Left ventricle myocardium inferior (tissue), 1 donor: ENCODE data around the gene SATB2. TPM values are rescaled to one million over a fixed set of nuclear protein-coding genes. Genes with fewer than 3 reads are reported as not detected.

Experiments
- DNase-seq: peaks from one replicate; pipeline ENCODE4 v3.0.0-alpha.2; 2020
- H3K27ac ChIP-seq: fragments of 200-600 bp; replicated peaks from 2 replicates; pipeline ENCODE4 v1.8.0; 2021
- H3K27me3 ChIP-seq: fragments of 200-600 bp; 2 replicates; pipeline ENCODE4 v1.8.0; 2021; ENCODE audit warnings: low read depth
- H3K36me3 ChIP-seq: fragments of 200-600 bp; 2 replicates; pipeline ENCODE4 v1.8.0; 2021
- H3K4me1 ChIP-seq: fragments of 200-600 bp; 2 replicates; pipeline ENCODE4 v1.8.0; 2021
- H3K4me3 ChIP-seq: fragments of 200-600 bp; 2 replicates; pipeline ENCODE4 v1.8.0; 2021; ENCODE audit warnings: mild to moderate bottlenecking, moderate library complexity
- H3K9me3 ChIP-seq: fragments of 200-600 bp; replicated peaks from 2 replicates; pipeline ENCODE4 v1.8.0; 2021
- CTCF ChIP-seq: fragments of 200-600 bp; IDR thresholded peaks from 2 replicates; pipeline ENCODE4 v1.8.0; 2021; ENCODE audit warnings: antibody characterized with exemption, mild to moderate bottlenecking, borderline replicate concordance
- intact Hi-C: fragments of 100-400 bp; cut with micrococcal nuclease; formaldehyde crosslinking; loops from one replicate; pipeline ENCODE4 v1.11.0; 2022
- total RNA-seq: library from RNA; stranded (reverse); fragmentation: NEBNext Ultra II Directional; extraction: Animal tissue kit (Norgen Biotek cat#: 25700); gene quantifications from one replicate; pipeline ENCODE4 v1.2.1, GENCODE V29; 2021
- donor health status: DM: no; HTN: yes; CAD: no; lungs with severe emphysema.

The SATB2 gene
- total RNA-seq, 1 donor from 2014 or later = 1.1 TPM

DNA sequence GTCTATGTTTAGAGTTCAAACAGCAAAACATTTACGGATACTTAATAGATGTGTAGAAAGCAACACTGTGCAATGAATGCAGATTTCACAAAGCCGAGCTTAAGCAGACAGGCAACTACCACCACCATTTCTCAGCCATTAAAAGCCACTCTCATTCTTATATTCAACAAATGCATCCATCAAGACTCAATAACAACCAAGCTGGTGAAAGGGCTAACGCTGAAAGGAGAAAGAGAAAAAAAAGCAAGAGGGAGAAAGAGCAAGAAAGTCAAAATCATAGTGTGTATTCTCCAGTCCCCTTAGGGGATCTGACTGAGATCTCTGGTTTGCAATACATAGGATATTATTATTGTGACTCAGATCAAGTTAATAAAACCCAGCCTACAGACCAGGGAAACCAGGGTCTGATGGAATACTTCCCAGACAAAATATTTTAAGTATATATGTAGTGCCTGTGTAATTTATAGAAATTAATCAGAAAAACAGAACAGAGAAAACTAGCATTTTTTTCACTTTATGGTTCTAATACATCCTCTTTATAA is 14.1 kb downstream of the SATB2 start:
- H3K27ac ChIP-seq = no peak overlapping the region
- no peaks in the 10 kb centered on the region for H3K36me3 ChIP-seq
- no peak for DNase-seq
- no peaks in the 10 kb centered on the region for H3K9me3 ChIP-seq
- no peaks in the 10 kb centered on the region for H3K4me1 ChIP-seq
- no peak for TF ChIP-seq CTCF
- intact Hi-C loops = no loop called here
- H3K4me3 ChIP-seq = no peak overlapping the region
- H3K27me3 ChIP-seq = peaks cover 36% of the 10 kb centered on the region

- Histone ChIP-seq H3K4me1 (no peaks in the 10 kb centered on the region), H3K27me3 (peaks cover 22% of the 10 kb centered on the region), H3K9me3 (no peaks in the 10 kb centered on the region), H3K4me3 (no peak overlapping the region), H3K36me3 (no peaks in the 10 kb centered on the region), H3K27ac (no peak overlapping the region)
- no peak for TF ChIP-seq CTCF
- no peak for DNase-seq
- intact Hi-C loops = no loop called here
Observed at GRCh38 chr2:199442173-199442572, 15.6 kb downstream of the SATB2 start.

DNA sequence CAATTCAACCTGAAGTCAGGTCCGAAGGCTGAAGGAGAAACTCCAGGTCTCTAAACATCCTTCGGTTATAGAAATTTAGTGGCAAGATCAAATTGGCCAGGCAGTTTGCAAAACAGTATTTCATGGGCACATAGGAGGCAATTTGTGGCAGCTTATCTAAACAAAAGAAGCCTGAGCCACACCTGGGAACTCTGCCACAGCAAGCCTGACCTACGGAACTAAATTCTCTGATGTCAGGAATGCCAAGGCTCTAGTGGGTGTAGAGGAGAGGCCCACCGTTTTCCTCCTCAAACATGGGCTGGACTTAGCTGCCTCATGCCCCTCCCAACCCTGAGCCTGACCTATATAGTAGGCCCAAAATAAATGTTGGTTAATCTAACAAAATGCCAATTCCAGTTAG is 16.0 kb downstream of the SATB2 start:
- no peaks in the 10 kb centered on the region for H3K36me3 ChIP-seq
- TF ChIP-seq CTCF = no peak
- H3K27me3 ChIP-seq = peaks cover 17% of the 10 kb centered on the region
- no peaks in the 10 kb centered on the region for H3K4me1 ChIP-seq
- H3K4me3 ChIP-seq = no peak overlapping the region
- DNase-seq = no peak
- no peak overlapping the region for H3K27ac ChIP-seq
- H3K9me3 ChIP-seq = no peaks in the 10 kb centered on the region
- intact Hi-C loops = no loop called here

- H3K4me1 ChIP-seq = no peaks in the 10 kb centered on the region
- intact Hi-C loops = no loop called here
- no peak for TF ChIP-seq CTCF
- DNase-seq = no peak
- H3K27me3 ChIP-seq = peaks cover 6% of the 10 kb centered on the region
- H3K27ac ChIP-seq = no peak overlapping the region
- no peak overlapping the region for H3K4me3 ChIP-seq
- no peaks in the 10 kb centered on the region for H3K36me3 ChIP-seq
- H3K9me3 ChIP-seq = no peaks in the 10 kb centered on the region
Observed at GRCh38 chr2:199440118-199440517, 17.6 kb downstream of the SATB2 start.

- H3K27me3 ChIP-seq = peaks cover under 1% of the 10 kb centered on the region
- no peaks in the 10 kb centered on the region for H3K4me1 ChIP-seq
- H3K9me3 ChIP-seq = no peaks in the 10 kb centered on the region
- no peak overlapping the region for H3K4me3 ChIP-seq
- DNase-seq = no peak
- intact Hi-C loops = no loop called here
- no peak overlapping the region for H3K27ac ChIP-seq
- H3K36me3 ChIP-seq = no peaks in the 10 kb centered on the region
- no peak for TF ChIP-seq CTCF
Observed at GRCh38 chr2:199439542-199439941, 18.2 kb downstream of the SATB2 start.

GRCh38 chr2:199439066-199439465 is 18.7 kb downstream of the SATB2 start:
- no peak for TF ChIP-seq CTCF
- intact Hi-C loops = no loop called here

More at GRCh38 chr2:199439066-199439465, 18.7 kb downstream of the SATB2 start:
- Histone ChIP-seq H3K27me3 (no peaks in the 10 kb centered on the region), H3K27ac (no peak overlapping the region), H3K4me3 (no peak overlapping the region), H3K9me3 (no peaks in the 10 kb centered on the region), H3K36me3 (no peaks in the 10 kb centered on the region), H3K4me1 (no peaks in the 10 kb centered on the region)
- no peak for DNase-seq
